ENCODE measurements around the gene TM4SF1.

The TM4SF1 gene

GRCh38 chr3:149407898-149408297 is 30.4 kb upstream of the TM4SF1 start:
- Histone ChIP-seq H3K9me3 (ENCODE audit: severe bottlenecking) (no peaks in the 10 kb centered on the region), H3K27ac (no peak overlapping the region), H3K4me3 (ENCODE audit: low read depth, low read length) (no peak overlapping the region), H3K27me3 (ENCODE audit: insufficient read depth, low read depth, severe bottlenecking) (no peaks in the 10 kb centered on the region), H3K36me3 (no peaks in the 10 kb centered on the region)
- no peak for TF ChIP-seq CTCF (IDR thresholded peaks at IDR 0.05; ENCODE audit: low read depth, low read length)
- DNase-seq: no peak

DNA sequence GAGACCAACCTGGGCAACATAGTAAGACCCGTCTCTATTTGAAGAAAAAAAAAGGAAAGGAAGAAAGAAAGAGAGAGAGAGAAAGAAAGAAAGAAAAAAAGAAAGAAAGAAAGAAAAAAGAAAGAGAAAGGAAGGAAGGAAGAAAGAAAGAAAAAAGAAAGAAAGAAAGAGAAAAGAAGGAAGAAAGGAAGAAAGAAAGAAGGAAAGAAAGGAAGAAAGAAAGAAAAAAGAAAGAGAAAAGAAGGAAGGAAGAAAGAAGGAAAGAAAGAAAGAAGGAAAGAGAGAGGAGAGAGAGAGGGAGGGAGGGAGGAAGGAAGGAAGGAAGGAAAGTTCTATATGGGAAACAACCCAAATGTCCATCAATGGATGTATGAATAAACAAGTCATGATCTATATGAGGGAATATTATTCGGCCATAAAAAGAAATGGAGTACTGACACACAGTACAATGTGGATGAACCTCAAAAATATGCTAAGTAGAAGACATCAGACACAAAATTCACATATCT is 28.8 kb upstream of the TM4SF1 start:
- no peak overlapping the region for H3K4me3 ChIP-seq (ENCODE audit: low read depth, low read length)
- no peak overlapping the region for H3K27ac ChIP-seq
- no peaks in the 10 kb centered on the region for H3K9me3 ChIP-seq (ENCODE audit: severe bottlenecking)
- no peak for TF ChIP-seq CTCF (IDR thresholded peaks at IDR 0.05; ENCODE audit: low read depth, low read length)
- H3K27me3 ChIP-seq (ENCODE audit: insufficient read depth, low read depth, severe bottlenecking): no peaks in the 10 kb centered on the region
- no peaks in the 10 kb centered on the region for H3K36me3 ChIP-seq
- no peak for DNase-seq

DNA sequence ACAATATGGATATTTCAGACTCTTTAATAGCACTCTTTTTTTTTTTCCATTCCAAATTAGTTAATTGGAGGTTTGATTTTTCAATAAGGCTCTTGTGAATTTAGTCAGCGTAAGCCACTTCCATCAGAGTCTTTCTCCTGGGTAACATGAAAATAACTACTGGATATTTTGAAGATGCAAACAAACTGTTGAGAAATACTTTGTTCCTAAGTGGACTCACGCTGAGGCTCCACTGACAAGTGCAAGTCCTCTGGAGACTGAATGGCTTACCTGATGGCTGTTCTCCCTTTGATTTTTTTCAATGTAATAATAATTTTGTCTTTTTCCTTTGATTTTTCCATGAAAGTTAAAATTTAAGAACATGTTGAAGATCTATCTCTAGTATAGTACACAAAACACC is 26.0 kb upstream of the TM4SF1 start:
- no peak for TF ChIP-seq CTCF (IDR thresholded peaks at IDR 0.05; ENCODE audit: low read depth, low read length)
- no peaks in the 10 kb centered on the region for H3K36me3 ChIP-seq
- H3K27me3 ChIP-seq (ENCODE audit: insufficient read depth, low read depth, severe bottlenecking): no peaks in the 10 kb centered on the region
- no peak overlapping the region for H3K27ac ChIP-seq
- no peaks in the 10 kb centered on the region for H3K9me3 ChIP-seq (ENCODE audit: severe bottlenecking)
- H3K4me3 ChIP-seq (ENCODE audit: low read depth, low read length): no peak overlapping the region
- DNase-seq: no peak

GRCh38 chr3:149402481-149402880 is 25.0 kb upstream of the TM4SF1 start:
- Histone ChIP-seq H3K27me3 (ENCODE audit: insufficient read depth, low read depth, severe bottlenecking) (no peaks in the 10 kb centered on the region), H3K27ac (no peak overlapping the region), H3K36me3 (no peaks in the 10 kb centered on the region), H3K4me3 (ENCODE audit: low read depth, low read length) (no peak overlapping the region), H3K9me3 (ENCODE audit: severe bottlenecking) (no peaks in the 10 kb centered on the region)
- TF ChIP-seq CTCF (IDR thresholded peaks at IDR 0.05; ENCODE audit: low read depth, low read length): no peak
- DNase-seq: no peak

DNA sequence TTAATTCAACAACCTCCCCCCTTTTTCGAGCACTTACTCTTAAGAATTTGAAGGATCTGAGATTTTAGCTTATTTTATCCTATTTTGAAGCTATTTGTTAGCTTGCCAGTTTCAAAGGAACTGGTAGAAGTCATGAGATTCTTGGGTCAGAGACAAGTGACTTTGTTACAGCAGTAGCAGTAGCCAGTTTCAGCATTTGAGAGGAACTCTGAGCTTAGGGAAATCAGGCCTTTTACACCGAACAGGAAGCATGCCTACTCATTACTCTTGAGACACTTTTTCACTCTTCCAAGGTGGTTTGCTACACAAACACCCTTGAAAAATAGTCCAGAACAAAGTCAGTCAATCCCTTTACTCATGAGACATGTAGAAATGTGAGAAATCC is 24.5 kb upstream of the TM4SF1 start:
- DNase-seq: no peak
- TF ChIP-seq CTCF (IDR thresholded peaks at IDR 0.05; ENCODE audit: low read depth, low read length): no peak
- H3K36me3 ChIP-seq: no peaks in the 10 kb centered on the region
- H3K27ac ChIP-seq: no peak overlapping the region
- H3K9me3 ChIP-seq (ENCODE audit: severe bottlenecking): no peaks in the 10 kb centered on the region
- H3K27me3 ChIP-seq (ENCODE audit: insufficient read depth, low read depth, severe bottlenecking): no peaks in the 10 kb centered on the region
- no peak overlapping the region for H3K4me3 ChIP-seq (ENCODE audit: low read depth, low read length)

GRCh38 chr3:149401212-149401925 is 23.9 kb upstream of the TM4SF1 start:
- Histone ChIP-seq H3K36me3 (no peaks in the 10 kb centered on the region), H3K27ac (no peak overlapping the region), H3K27me3 (ENCODE audit: insufficient read depth, low read depth, severe bottlenecking) (no peaks in the 10 kb centered on the region), H3K4me3 (ENCODE audit: low read depth, low read length) (no peak overlapping the region), H3K9me3 (ENCODE audit: severe bottlenecking) (no peaks in the 10 kb centered on the region)
- no peak for TF ChIP-seq CTCF (IDR thresholded peaks at IDR 0.05; ENCODE audit: low read depth, low read length)
- DNase-seq: no peak

Data from WERI-Rb-1 (cell line).